GM21619 (cell line): ENCODE measurements around the gene SLC9A3.

ENCODE experiments used
- ATAC-seq: cut with Tn5 transposase; IDR thresholded peaks from one replicate; pipeline ENCODE4 v1.9.1; 2021; ENCODE audit not compliant: unreplicated experiment

SLC9A3 gene

DNA sequence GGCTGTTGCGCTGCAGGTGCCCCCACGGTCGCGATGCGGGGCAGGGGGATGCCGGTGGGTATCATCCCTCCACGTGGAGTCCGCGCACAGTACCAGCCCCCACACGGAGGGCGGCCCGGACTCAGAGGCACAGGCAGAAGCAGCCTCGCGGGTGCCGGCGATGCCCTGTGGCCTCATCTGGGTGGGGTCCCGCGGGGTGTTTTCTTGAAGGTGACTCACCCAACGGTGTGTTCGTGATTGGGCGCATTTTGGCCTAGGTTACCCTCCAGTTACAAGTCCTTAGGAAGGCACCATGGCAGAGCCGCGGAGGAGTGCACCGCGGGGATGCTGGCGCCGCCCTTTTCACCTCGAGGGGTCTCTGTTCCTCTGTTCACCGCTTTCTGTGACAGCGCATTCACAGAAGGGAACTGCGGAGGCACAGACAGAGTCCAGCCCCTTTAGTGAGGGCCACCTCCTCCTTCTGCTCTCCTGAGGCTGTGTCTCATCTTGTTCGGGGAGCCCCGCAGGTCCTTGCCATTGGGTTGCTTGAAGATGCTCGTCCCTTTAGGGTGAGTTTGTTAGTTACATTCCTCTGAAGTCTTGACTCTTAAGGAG is 102.9 kb downstream of the SLC9A3 start:
- no peak for ATAC-seq

DNA sequence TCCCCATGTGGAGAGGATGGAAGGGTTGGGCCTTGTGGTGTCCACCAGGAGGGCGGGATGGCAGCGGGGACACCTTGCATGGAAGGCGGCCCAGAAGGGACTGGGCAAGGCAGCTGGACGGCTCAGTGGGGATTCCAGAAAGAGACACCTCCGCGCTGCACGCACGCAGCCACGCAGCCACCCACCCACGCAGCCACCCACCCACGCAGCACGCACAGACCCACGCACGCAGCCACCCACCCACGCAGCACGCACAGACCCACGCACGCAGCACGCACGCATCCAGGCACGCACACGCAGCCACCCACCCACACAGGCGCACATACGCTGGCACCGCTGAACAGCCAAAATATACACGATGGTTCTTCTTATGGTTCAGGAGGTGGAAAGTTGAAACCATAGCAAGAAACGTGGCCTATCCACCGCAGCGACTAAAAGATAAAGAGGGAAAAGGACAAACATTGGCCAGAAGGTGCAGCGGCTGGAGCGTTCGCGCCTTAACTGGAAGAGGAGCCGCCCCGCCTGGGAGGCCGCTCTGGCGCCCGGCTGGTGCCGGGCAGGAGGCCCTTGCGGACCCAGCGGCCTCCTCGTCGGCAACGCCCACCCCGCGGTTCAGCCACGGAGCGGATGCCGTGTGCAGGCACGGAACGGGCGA is 103.5 kb downstream of the SLC9A3 start:
- no peak for ATAC-seq
